Cortex of kidney (tissue), 1 donor: ENCODE data around the gene SLC25A52.
"Not testable (repeated sequence)": the region's sequence is repeated elsewhere in the genome, so short reads cannot be mapped to it uniquely, and the experiment has no call there.

Experiments used
- DNase-seq: peaks from one replicate; lab custom pipeline; 2025; lab: John Stamatoyannopoulos, UW

The SLC25A52 gene

DNA sequence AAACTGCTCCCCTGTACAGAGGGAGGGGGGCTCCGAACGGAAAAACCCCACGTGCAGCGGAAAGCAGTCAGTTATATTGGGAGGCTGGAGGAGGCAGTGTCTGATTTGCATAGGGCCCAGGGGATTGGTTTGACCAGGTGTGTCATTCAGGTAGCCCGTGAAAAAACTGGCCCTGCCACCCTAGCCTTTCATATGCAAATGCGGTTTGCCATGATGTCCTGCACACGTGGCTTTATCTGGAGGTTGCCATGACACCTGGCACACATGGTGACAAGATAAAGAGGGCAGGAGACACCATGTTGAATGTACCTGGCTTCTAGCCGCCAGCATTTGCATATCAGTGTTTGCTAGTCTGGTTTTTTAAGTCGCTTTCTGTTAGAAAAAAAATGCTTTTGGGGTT, 20.5 kb downstream of the SLC25A52 start:
- no peak for DNase-seq

DNA sequence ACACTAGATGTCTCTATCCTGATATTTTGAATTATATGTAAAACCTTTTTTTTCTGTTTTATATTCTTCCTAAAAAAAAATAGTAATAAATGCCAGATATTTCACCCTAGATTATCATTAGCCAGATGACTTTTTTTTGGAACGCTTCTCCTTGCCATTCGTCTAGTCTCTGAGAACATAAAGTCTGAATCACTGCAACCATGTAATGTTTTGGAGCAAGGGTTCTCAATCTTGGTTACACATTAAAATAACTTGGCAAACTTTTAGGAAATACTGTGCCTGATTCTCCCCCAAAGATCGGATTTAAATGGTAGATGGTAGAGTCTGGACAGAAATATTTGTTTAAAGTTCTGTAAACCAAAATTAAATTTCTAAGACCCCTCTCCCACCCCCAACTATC, 21.0 kb downstream of the SLC25A52 start:
- DNase-seq = no peak

GRCh38 chr18:31738460-31739407, 21.9 kb downstream of the SLC25A52 start:
- DNase-seq = no peak

- no peak for DNase-seq
Observed at GRCh38 chr18:31736630-31737029, 24.1 kb downstream of the SLC25A52 start.

DNA sequence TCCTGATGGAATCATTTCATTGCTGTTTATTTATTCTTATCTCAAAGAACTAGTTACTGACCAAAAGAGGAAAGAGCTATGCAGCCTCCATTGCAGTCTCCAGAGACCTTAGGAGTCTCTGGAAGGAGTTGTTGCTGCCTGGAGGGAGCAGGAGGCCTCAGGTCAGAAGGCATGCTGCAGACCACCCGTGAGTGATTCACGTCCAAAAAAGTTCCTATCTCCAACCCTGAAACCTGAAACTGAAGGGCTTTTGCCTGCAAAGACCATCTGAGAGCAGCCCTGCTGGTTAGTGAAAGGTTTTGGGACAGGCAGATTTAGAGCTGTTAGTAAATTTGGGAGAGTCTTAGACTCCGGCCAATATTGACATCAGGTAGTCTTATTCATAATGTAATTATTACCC, 29.1 kb downstream of the SLC25A52 start:
- DNase-seq = no peak

DNA sequence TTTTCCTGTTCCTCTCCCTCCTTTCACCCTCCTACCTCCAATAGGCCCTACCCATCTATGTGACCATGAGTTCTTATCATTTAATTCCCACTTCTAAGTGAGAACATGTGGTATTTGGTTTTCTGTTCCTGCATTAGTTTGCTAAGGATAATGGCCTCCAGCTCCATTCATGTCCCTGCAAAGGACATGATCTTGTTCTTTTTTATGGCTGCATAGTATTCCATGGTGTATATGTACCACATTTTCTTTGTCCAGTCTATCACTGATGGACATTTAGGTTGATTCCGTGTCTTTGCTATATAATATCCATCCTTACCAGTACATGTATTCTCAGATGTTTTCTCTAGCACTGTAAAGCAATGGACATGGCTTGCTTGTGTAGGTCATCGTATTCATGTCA, 31.5 kb downstream of the SLC25A52 start:
- not testable (repeated sequence) for DNase-seq

GRCh38 chr18:31723990-31724711, 36.5 kb downstream of the SLC25A52 start:
- no peak for DNase-seq

GRCh38 chr18:31723639-31723989, 37.1 kb downstream of the SLC25A52 start:
- DNase-seq = no peak

- DNase-seq = no peak
Observed at GRCh38 chr18:31722369-31722957, 38.2 kb downstream of the SLC25A52 start.

DNA sequence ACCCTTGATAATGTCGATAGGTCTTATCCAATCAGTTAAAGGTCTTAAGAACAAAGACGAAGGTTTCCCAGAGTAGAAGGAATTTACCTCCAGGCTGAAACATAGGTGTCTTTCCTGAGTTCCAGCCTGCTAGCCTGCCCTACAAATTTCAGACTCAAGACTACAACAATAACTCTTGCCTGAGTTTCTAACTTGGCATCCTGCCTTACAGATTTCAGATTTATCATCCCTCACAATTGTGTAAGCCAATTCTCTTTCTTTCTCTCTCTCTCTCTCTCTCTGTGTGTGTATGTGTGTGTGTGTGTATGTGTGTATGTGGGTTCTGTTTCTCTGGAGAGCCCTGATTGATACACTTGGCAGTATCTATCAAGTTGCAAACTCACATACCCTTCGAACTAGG, 39.1 kb downstream of the SLC25A52 start:
- DNase-seq = no peak

DNA sequence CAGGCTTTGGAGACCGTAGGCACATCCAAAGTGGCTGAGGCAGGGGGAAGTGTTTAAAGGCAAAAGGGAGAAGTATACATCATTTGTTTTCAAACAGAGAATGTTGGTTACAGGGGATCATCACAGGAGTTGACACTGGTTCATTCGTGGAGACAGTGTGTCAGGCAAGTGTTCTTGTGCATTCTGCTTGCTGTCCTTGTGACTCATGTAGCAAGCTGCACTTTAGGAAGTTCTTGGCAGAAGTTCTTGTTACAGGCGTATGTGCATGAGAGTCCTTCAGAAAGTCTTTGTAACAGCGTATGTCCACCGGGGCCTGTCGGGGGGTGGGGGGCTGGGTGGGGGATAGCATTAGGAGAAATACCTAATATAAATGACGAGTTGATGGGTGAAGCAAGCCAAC, 39.8 kb downstream of the SLC25A52 start:
- DNase-seq = no peak

GRCh38 chr18:31719363-31720006, 41.2 kb downstream of the SLC25A52 start:
- DNase-seq = no peak

- DNase-seq = no peak
Observed at GRCh38 chr18:31718386-31718785, 42.3 kb downstream of the SLC25A52 start.

DNA sequence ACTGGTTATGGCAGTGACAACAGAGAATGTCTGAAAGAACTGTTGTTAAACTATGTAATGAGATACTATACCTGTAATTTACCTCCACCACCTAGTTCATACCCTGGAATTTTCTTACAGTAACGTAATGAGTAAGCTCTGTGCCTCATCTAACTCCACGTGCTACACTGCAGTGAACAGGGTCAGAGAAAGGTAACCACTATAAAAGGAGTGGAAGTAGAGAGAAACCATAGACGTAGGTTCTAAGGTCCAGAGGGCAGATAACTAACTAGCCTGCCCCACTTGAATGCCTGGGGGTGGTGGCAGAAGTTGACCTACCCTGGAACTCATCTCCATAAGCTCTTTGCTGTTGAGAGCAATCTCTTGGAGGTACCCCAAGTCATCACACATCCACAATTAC, 44.3 kb downstream of the SLC25A52 start:
- DNase-seq = no peak

- DNase-seq = no peak
Observed at GRCh38 chr18:31711365-31712172, 49.1 kb downstream of the SLC25A52 start.

- DNase-seq = no peak
Observed at GRCh38 chr18:31710826-31711225, 49.9 kb downstream of the SLC25A52 start.
